Common myeloid progenitor, CD34-positive (primary cell): ENCODE data around the gene YTHDC1.

Experiments used
- CTCF ChIA-PET: fragments of 350-600 bp; sonication (Branson Sonifier 250); formaldehyde crosslinking; loops from one replicate; lab custom pipeline; 2021; ENCODE audit warnings: antibody characterized with exemption; lab: Charles Lee
- POLR2A ChIA-PET: fragments of 350-600 bp; sonication (Branson Sonifier 250); formaldehyde crosslinking; loops from one replicate; lab custom pipeline; 2021; ENCODE audit warnings: antibody characterized with exemption; lab: Charles Lee
- DNase-seq, 3 donors: peaks; one replicate each; pipeline versions ENCODE4 v3.0.0 to v3.0.0-alpha.2; 2013
- H3K27ac ChIP-seq, 2 experiments: 1 replicate in 1 of 2; 2 replicates in 1 of 2; pipeline ENCODE4 v1.7.0; 2013; ENCODE audit warnings: inconsistent platforms in 2 of 2, low read length in 2 of 2, mild to moderate bottlenecking in 2 of 2, low read depth in 1 of 2, moderate library complexity in 1 of 2; ENCODE audit not compliant: severe bottlenecking in 2 of 2, insufficient read depth in 1 of 2, poor library complexity in 1 of 2
- H3K27me3 ChIP-seq, 5 experiments: replicated peaks in 2 of 5; 1 replicate in 3 of 5; 2 replicates in 2 of 5; pipeline versions ENCODE4 v1.6.1 to v1.7.0; 2013; ENCODE audit warnings: low read length in 4 of 5, mild to moderate bottlenecking in 2 of 5, moderate library complexity in 2 of 5, inconsistent platforms in 1 of 5; ENCODE audit not compliant: insufficient read depth in 5 of 5, control insufficient read depth in 4 of 5
- H3K36me3 ChIP-seq, 4 experiments: 1 replicate in 2 of 4; 2 replicates in 2 of 4; pipeline versions ENCODE4 v1.6.1 to v1.7.0; 2013; ENCODE audit warnings: low read length in 3 of 4, control low read depth in 1 of 4, mild to moderate bottlenecking in 1 of 4; ENCODE audit not compliant: control insufficient read depth in 4 of 4, insufficient read depth in 4 of 4
- H3K4me1 ChIP-seq, 4 experiments: 1 replicate in 3 of 4; 2 replicates in 1 of 4; pipeline versions ENCODE4 v1.6.1 to v1.7.1; 2013; ENCODE audit warnings: low read length in 3 of 4, mild to moderate bottlenecking in 3 of 4, control low read depth in 1 of 4, inconsistent platforms in 1 of 4, moderate library complexity in 1 of 4; ENCODE audit not compliant: control insufficient read depth in 4 of 4, insufficient read depth in 4 of 4; ENCODE audit errors: control extremely low read depth in 1 of 4
- H3K4me3 ChIP-seq, 7 experiments: 1 replicate in 4 of 7; 2 replicates in 3 of 7; pipeline versions ENCODE4 v1.5.1 to v1.7.0; 2013; ENCODE audit warnings: mild to moderate bottlenecking in 7 of 7, low read length in 6 of 7, moderate library complexity in 6 of 7, inconsistent platforms in 2 of 7, low read depth in 2 of 7, control low read depth in 1 of 7; ENCODE audit not compliant: insufficient read depth in 4 of 7, control insufficient read depth in 1 of 7; ENCODE audit errors: extremely low read depth in 1 of 7
- H3K9me3 ChIP-seq, 5 experiments: 1 replicate in 4 of 5; 2 replicates in 1 of 5; pipeline versions ENCODE4 v1.6.1 to v1.7.1; 2013; ENCODE audit warnings: low read length in 4 of 5, mild to moderate bottlenecking in 2 of 5, inconsistent platforms in 1 of 5, low read depth in 1 of 5, moderate library complexity in 1 of 5; ENCODE audit not compliant: control insufficient read depth in 4 of 5, insufficient read depth in 2 of 5; ENCODE audit errors: control extremely low read depth in 1 of 5
- WGBS: methylation state at CpG from one replicate; pipeline ENCODE4 v1.1.5; 2013; ENCODE audit not compliant: insufficient coverage; 5-methylcytosine and 5-hydroxymethylcytosine counted together

Gene YTHDC1

GRCh38 chr4:68369142-68369805 is 19.4 kb upstream of the YTHDC1 start:
- DNase-seq, result no peak
- no peaks in the 10 kb centered on the region for H3K36me3 ChIP-seq
- H3K4me1 ChIP-seq, result peaks cover 0 to 13% (median 4%) of the 10 kb centered on the region in 4 experiments
- 80% methylated on average over 6 of the region's 6 CpGs for WGBS
- H3K27ac ChIP-seq, result no peak overlapping the region
- ChIA-PET POLR2A (no interaction called here), CTCF (no interaction called here)
- H3K27me3 ChIP-seq, result no peaks in the 10 kb centered on the region
- peaks cover 0 to 2% (median 0%) of the 10 kb centered on the region in 5 experiments for H3K9me3 ChIP-seq
- no peak overlapping the region for H3K4me3 ChIP-seq

DNA sequence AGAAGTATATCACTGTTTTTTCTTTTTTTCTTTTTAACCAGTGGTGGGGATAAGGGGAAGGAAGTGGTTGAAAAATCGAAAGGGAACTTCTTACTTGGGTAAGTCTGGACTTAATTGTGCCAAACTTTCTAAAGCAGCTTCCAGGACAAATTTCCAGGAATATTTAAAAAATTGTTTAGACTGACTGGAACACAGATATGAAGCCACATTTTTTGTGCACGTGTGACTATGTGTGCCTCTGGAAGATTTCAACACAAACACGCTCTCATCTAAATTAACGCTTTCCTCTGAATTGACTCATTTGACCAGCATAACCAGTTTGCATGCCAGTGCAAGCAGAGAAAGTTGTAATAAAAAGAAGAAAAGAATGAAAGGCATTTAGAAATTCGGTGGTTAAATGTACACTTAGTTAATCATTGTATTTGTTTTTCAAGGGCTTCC is 18.8 kb upstream of the YTHDC1 start:
- H3K4me1 ChIP-seq, result peaks cover 0 to 13% (median 4%) of the 10 kb centered on the region in 4 experiments
- 17% methylated on average over 2 of the region's 5 CpGs for WGBS
- H3K36me3 ChIP-seq, result no peaks in the 10 kb centered on the region
- H3K9me3 ChIP-seq, result peaks cover 0 to 2% (median 0%) of the 10 kb centered on the region in 5 experiments
- no peak overlapping the region for H3K4me3 ChIP-seq
- ChIA-PET CTCF (no interaction called here), POLR2A (no interaction called here)
- DNase-seq, result peak; percentile 22 to 73 (median 62)
- H3K27ac ChIP-seq, result no peak overlapping the region
- no peaks in the 10 kb centered on the region for H3K27me3 ChIP-seq

DNA sequence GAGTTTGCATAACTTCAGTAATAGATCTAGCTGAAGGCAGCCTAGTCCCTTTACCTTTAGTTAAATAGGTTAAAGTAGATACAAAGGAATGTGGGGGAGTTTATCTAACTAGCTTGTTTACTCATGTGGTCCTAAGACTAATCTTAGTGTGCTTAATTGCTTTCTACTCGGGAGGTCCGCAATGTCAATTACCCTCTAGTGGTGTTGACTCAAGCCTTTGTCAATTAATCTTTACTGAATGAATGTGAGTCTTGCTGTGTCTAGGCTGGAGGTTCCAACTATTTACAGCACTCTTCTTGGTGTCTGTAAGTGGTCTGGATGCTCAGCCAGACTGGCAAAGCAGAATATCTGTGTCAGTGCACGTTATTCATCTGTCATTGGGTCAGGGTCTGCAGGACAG is 17.9 kb upstream of the YTHDC1 start:
- Histone ChIP-seq H3K27ac (no peak overlapping the region), H3K4me3 (peak overlapping the region in 1 of 7 experiments; percentile 21), H3K9me3 (peaks cover 0 to 2% (median 0%) of the 10 kb centered on the region in 5 experiments), H3K36me3 (no peaks in the 10 kb centered on the region), H3K27me3 (no peaks in the 10 kb centered on the region), H3K4me1 (peaks cover 0 to 9% (median 4%) of the 10 kb centered on the region in 4 experiments)
- CTCF ChIA-PET, result no interaction called here
- DNase-seq, result no peak
- POLR2A ChIA-PET, result no interaction called here
- no CpG with 5 or more reads among the region's 3 CpGs for WGBS

DNA sequence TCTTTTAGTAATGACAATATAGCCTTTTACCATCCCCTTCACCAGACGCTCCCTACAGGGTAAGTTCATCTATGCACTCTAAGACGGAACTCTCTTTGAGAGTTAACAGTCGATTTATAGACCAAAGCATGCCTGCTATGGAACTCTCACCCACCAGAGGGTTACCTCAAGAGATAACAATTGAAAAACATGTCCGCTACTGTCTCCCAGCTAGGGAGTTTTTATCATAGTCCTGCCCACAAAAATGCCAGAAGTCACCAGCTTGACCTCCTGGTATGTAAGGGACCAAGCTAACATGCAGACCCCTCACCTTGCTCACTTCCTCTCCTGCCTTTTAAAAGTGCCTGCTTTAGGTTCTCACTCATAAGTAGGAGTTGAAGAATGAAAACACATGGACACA is 16.7 kb upstream of the YTHDC1 start:
- ChIA-PET CTCF (no interaction called here), POLR2A (no interaction called here)
- Histone ChIP-seq H3K36me3 (no peaks in the 10 kb centered on the region), H3K4me1 (peaks cover 0 to 9% (median 4%) of the 10 kb centered on the region in 4 experiments), H3K4me3 (no peak overlapping the region), H3K27me3 (no peaks in the 10 kb centered on the region), H3K9me3 (peaks cover 0 to 2% (median 0%) of the 10 kb centered on the region in 5 experiments), H3K27ac (no peak overlapping the region)
- DNase-seq, result no peak
- WGBS, result 97% methylated on average over 4 of the region's 4 CpGs

DNA sequence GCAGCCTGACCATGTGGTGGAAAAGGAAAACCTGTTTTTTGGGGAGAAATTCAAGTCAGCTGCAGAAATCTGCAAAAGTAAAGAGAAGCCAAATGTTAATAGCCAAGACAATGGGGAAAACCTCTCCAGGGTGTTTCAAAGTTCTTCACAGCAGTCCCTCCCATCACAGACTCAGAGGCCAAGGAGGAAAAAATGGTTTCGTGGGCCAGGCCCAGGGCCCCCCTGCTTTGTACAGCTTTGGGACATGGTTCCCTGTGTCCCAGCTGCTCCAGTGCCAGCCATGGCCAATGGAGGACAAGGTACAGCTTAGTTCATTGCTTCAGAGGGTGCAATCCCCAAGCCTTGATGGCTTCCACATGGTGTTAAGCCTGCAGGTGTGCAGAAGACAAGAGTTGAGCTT is 15.2 kb upstream of the YTHDC1 start:
- no peak for DNase-seq
- peaks cover 0 to 9% (median 4%) of the 10 kb centered on the region in 4 experiments for H3K4me1 ChIP-seq
- ChIA-PET POLR2A (no interaction called here), CTCF (interaction anchor here (1.4 kb wide), 1 partner anchor 13 kb away, joined by 3 read pairs; no protein-coding TSS in a partner anchor)
- no peak overlapping the region for H3K27ac ChIP-seq
- H3K9me3 ChIP-seq, result peaks cover 0 to 2% (median 0%) of the 10 kb centered on the region in 5 experiments
- 100% methylated on average over 1 of the region's 1 CpG for WGBS
- no peaks in the 10 kb centered on the region for H3K36me3 ChIP-seq
- no peaks in the 10 kb centered on the region for H3K27me3 ChIP-seq
- no peak overlapping the region for H3K4me3 ChIP-seq

DNA sequence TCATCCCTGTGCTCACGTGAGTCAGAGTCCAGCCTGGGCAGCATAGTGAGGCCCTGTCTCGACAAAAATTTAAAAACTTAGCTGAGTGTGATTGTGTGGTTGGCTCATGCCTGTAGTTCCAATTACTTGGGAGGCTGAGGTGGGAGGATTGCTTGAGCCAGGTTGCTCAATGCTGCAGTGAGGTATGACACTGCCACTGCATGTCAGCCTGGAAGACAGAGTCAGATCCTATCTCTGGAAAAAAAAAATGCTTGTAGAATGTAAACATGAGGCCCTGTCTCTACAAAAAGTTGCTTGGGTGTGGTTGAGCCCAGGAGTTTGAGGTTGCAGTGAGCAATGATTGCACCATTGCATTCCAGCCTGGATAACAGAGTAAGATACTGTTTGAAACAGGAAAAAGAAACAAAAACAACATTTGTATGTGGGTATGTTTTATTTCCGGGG is 11.3 kb upstream of the YTHDC1 start:
- Histone ChIP-seq H3K4me1 (no peaks in the 10 kb centered on the region), H3K27ac (no peak overlapping the region), H3K27me3 (no peaks in the 10 kb centered on the region), H3K4me3 (no peak overlapping the region), H3K9me3 (no peaks in the 10 kb centered on the region), H3K36me3 (no peaks in the 10 kb centered on the region)
- ChIA-PET CTCF (interaction anchor here (1.6 kb wide), 1 partner anchor 15 kb away, joined by 6 read pairs; no protein-coding TSS in a partner anchor), POLR2A (no interaction called here)
- no peak for DNase-seq
- WGBS, result 100% methylated on average over 3 of the region's 3 CpGs

- no CpG with 5 or more reads among the region's 4 CpGs for WGBS
These were observed 10.5 kb upstream of the YTHDC1 start for GRCh38 chr4:68360231-68360968.

More at GRCh38 chr4:68360231-68360968, 10.5 kb upstream of the YTHDC1 start:
- no peak overlapping the region for H3K27ac ChIP-seq
- no peaks in the 10 kb centered on the region for H3K36me3 ChIP-seq
- no peaks in the 10 kb centered on the region for H3K9me3 ChIP-seq
- DNase-seq, result no peak
- ChIA-PET POLR2A (no interaction called here), CTCF (interaction anchor here (1.6 kb wide), 1 partner anchor 16 kb away, joined by 6 read pairs; no protein-coding TSS in a partner anchor)
- no peaks in the 10 kb centered on the region for H3K27me3 ChIP-seq
- no peak overlapping the region for H3K4me3 ChIP-seq
- no peaks in the 10 kb centered on the region for H3K4me1 ChIP-seq
